ENCODE measurements around the gene CNTNAP2. TPM values are rescaled to one million over a fixed set of nuclear protein-coding genes. Genes with fewer than 3 reads are reported as not detected.
"Not testable (repeated sequence)": the region's sequence is repeated elsewhere in the genome, so short reads cannot be mapped to it uniquely, and the experiment has no call there.

The CNTNAP2 gene
- total RNA-seq, 2 experiments from 2014 or later = not detected

DNA sequence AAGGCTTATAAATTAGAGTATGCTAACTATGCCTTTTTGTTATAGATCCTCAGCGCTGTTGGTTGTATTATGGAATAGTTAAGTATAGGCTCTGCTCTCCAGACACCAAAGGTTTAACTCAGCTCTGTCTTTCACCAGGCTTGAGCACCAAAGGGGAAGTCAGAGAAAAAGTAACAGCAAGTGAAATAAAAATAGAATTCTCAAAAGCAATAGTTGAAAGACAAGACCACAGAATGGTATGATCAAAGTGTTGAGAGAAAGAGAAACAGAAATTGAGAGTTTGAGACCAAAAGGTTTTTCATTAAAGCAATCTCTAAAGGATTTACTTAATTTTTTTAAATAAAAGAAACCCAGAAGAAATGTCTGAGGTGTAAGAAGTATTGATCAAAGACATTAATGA is 1944.1 kb downstream of the CNTNAP2 start:
- Mint-ChIP-seq H3K4me3 (no peak overlapping the region), H3K27ac (no peak overlapping the region), H3K4me1 (ENCODE audit: low read depth) (no peaks in the 10 kb centered on the region), H3K9me3 (peaks cover 2% of the 10 kb centered on the region), H3K36me3 (ENCODE audit: low read depth) (no peaks in the 10 kb centered on the region), H3K27me3 (no peaks in the 10 kb centered on the region)
- intact Hi-C loops (cut with DNase I, micrococcal nuclease) = no loop called here
- ChIA-PET CTCF (interaction anchor here (1.3 kb wide), 1 partner anchor 8 kb away, joined by 3 read pairs; no protein-coding TSS in a partner anchor), POLR2A (no interaction called here)
- Histone ChIP-seq H3K36me3 (ENCODE audit: insufficient read depth, low read length) (no peaks in the 10 kb centered on the region), H3K27me3 (ENCODE audit: control insufficient read depth in 1 of 2, insufficient read depth in 2 of 2, low read length in 2 of 2) (no peaks in the 10 kb centered on the region), H3K4me1 (ENCODE audit: insufficient read depth, low read length) (no peaks in the 10 kb centered on the region), H3K9me3 (ENCODE audit: control insufficient read depth in 1 of 2, insufficient read depth in 1 of 2, low read length in 2 of 2) (no peaks in the 10 kb centered on the region), H3K27ac (ENCODE audit: low read depth in 1 of 2, low read length in 2 of 2) (no peak overlapping the region), H3K4me3 (ENCODE audit: low read length) (no peak overlapping the region)
- TF ChIP-seq CTCF (IDR thresholded peaks at IDR 0.05) = no peak
- DNase-seq = no peak
- ATAC-seq (ENCODE audit: poor library complexity) = no peak

DNA sequence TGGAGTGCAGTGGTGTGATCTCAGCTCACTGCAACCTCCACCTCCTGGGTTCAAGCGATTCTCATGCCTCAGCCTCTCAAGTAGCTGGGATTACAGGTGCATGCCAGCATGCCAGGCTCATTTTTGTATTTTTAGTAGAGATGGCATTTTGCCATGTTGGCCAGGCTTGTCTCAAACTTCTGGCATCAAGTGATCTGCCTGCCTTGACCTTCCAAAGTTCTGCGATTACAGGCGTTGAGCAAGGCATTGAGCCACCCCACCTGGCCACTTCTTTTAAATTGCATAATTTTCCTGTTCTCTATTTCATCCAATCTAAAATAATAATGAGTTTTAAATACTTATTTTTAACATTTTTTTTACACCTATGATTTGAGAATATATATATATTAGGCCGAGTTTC is 1961.5 kb downstream of the CNTNAP2 start:
- DNase-seq; H3K4me1 ChIP-seq (ENCODE audit: insufficient read depth, low read length); H3K36me3 ChIP-seq (ENCODE audit: insufficient read depth, low read length); H3K27ac ChIP-seq (ENCODE audit: low read depth in 1 of 2, low read length in 2 of 2); intact Hi-C loops (cut with DNase I, micrococcal nuclease); H3K4me3 ChIP-seq (ENCODE audit: low read length); H3K9me3 Mint-ChIP-seq; POLR2A ChIA-PET; H3K4me3 Mint-ChIP-seq; H3K9me3 ChIP-seq (ENCODE audit: control insufficient read depth in 1 of 2, insufficient read depth in 1 of 2, low read length in 2 of 2); ATAC-seq (ENCODE audit: poor library complexity); CTCF ChIA-PET; H3K27me3 Mint-ChIP-seq; H3K36me3 Mint-ChIP-seq (ENCODE audit: low read depth); H3K27ac Mint-ChIP-seq; H3K4me1 Mint-ChIP-seq (ENCODE audit: low read depth); H3K27me3 ChIP-seq (ENCODE audit: control insufficient read depth in 1 of 2, insufficient read depth in 2 of 2, low read length in 2 of 2): not testable (repeated sequence)

- ATAC-seq (ENCODE audit: poor library complexity) = no peak
- no peak for DNase-seq
- Histone ChIP-seq H3K4me1 (ENCODE audit: insufficient read depth, low read length) (no peaks in the 10 kb centered on the region), H3K36me3 (ENCODE audit: insufficient read depth, low read length) (no peaks in the 10 kb centered on the region), H3K27me3 (ENCODE audit: control insufficient read depth in 1 of 2, insufficient read depth in 2 of 2, low read length in 2 of 2) (no peaks in the 10 kb centered on the region), H3K9me3 (ENCODE audit: control insufficient read depth in 1 of 2, insufficient read depth in 1 of 2, low read length in 2 of 2) (no peaks in the 10 kb centered on the region), H3K4me3 (ENCODE audit: low read length) (no peak overlapping the region), H3K27ac (ENCODE audit: low read depth in 1 of 2, low read length in 2 of 2) (no peak overlapping the region)
- Mint-ChIP-seq H3K4me1 (ENCODE audit: low read depth) (no peaks in the 10 kb centered on the region), H3K36me3 (ENCODE audit: low read depth) (no peaks in the 10 kb centered on the region), H3K4me3 (no peak overlapping the region), H3K9me3 (no peaks in the 10 kb centered on the region), H3K27ac (no peak overlapping the region), H3K27me3 (no peaks in the 10 kb centered on the region)
- CTCF ChIA-PET = no interaction called here
- no peak for TF ChIP-seq CTCF (IDR thresholded peaks at IDR 0.05)
- intact Hi-C loops (cut with DNase I, micrococcal nuclease) = no loop called here
- POLR2A ChIA-PET = no interaction called here
Observed at GRCh38 chr7:148079206-148080080, 1962.8 kb downstream of the CNTNAP2 start.

- no peak for TF ChIP-seq CTCF (IDR thresholded peaks at IDR 0.05)
- ATAC-seq (ENCODE audit: poor library complexity) (no peak), DNase-seq (no peak)
- H3K27me3 ChIP-seq (ENCODE audit: control insufficient read depth in 1 of 2, insufficient read depth in 2 of 2, low read length in 2 of 2) = no peaks in the 10 kb centered on the region
- H3K4me1 ChIP-seq (ENCODE audit: insufficient read depth, low read length) = no peaks in the 10 kb centered on the region
- H3K27ac ChIP-seq (ENCODE audit: low read depth in 1 of 2, low read length in 2 of 2) = no peak overlapping the region
- no peaks in the 10 kb centered on the region for H3K36me3 Mint-ChIP-seq (ENCODE audit: low read depth)
- intact Hi-C loops (cut with DNase I, micrococcal nuclease) = no loop called here
- H3K27ac Mint-ChIP-seq = no peak overlapping the region
- ChIA-PET POLR2A (no interaction called here), CTCF (no interaction called here)
- H3K9me3 ChIP-seq (ENCODE audit: control insufficient read depth in 1 of 2, insufficient read depth in 1 of 2, low read length in 2 of 2) = no peaks in the 10 kb centered on the region
- H3K9me3 Mint-ChIP-seq = no peaks in the 10 kb centered on the region
- H3K27me3 Mint-ChIP-seq = peaks cover 4% of the 10 kb centered on the region
- H3K4me1 Mint-ChIP-seq (ENCODE audit: low read depth) = no peaks in the 10 kb centered on the region
- H3K36me3 ChIP-seq (ENCODE audit: insufficient read depth, low read length) = no peaks in the 10 kb centered on the region
- H3K4me3 ChIP-seq (ENCODE audit: low read length) = no peak overlapping the region
- no peak overlapping the region for H3K4me3 Mint-ChIP-seq
Observed at GRCh38 chr7:148083448-148083847, 1966.8 kb downstream of the CNTNAP2 start.

Data from CD4-positive, alpha-beta T cell (primary cell).